HFF-Myc (cell line): ENCODE data around the gene ACOXL.
"Not testable (repeated sequence)": the region's sequence is repeated elsewhere in the genome, so short reads cannot be mapped to it uniquely, and the experiment has no call there.

Experiments
- DNase-seq: peaks from one replicate; pipeline ENCODE4 v3.0.0-alpha.2; 2011; ENCODE audit warnings: low read depth; ENCODE audit errors: extremely low read depth
- H3K4me3 ChIP-seq: replicated peaks from 2 replicates; pipeline ENCODE4 v1.5.1; 2011; ENCODE audit warnings: low read depth, mild to moderate bottlenecking, control low read depth, low read length
- TF ChIP-seq, protein P1 (sequence below): IDR thresholded peaks from 2 replicates; pipeline ENCODE4 v1.5.1; 2012; ENCODE audit warnings: mild to moderate bottlenecking, low read depth, low read length, control low read depth; ENCODE audit errors: missing control alignments

Gene ACOXL

GRCh38 chr2:111044066-111044465, 311.7 kb downstream of the ACOXL start:
- no peak overlapping the region for H3K4me3 ChIP-seq
- DNase-seq: no peak
- TF ChIP-seq, protein P1, sequence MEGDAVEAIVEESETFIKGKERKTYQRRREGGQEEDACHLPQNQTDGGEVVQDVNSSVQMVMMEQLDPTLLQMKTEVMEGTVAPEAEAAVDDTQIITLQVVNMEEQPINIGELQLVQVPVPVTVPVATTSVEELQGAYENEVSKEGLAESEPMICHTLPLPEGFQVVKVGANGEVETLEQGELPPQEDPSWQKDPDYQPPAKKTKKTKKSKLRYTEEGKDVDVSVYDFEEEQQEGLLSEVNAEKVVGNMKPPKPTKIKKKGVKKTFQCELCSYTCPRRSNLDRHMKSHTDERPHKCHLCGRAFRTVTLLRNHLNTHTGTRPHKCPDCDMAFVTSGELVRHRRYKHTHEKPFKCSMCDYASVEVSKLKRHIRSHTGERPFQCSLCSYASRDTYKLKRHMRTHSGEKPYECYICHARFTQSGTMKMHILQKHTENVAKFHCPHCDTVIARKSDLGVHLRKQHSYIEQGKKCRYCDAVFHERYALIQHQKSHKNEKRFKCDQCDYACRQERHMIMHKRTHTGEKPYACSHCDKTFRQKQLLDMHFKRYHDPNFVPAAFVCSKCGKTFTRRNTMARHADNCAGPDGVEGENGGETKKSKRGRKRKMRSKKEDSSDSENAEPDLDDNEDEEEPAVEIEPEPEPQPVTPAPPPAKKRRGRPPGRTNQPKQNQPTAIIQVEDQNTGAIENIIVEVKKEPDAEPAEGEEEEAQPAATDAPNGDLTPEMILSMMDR: no peak

- not testable (repeated sequence) for H3K4me3 ChIP-seq, DNase-seq
Observed at GRCh38 chr2:111045236-111045635, 312.9 kb downstream of the ACOXL start.

GRCh38 chr2:111045771-111046444, 313.5 kb downstream of the ACOXL start:
- no peak overlapping the region for H3K4me3 ChIP-seq
- TF ChIP-seq, protein P1: no peak
- DNase-seq: no peak

- no peak overlapping the region for H3K4me3 ChIP-seq
- no peak for DNase-seq
- TF ChIP-seq, protein P1: no peak
Observed at GRCh38 chr2:111046670-111047069, 314.3 kb downstream of the ACOXL start.

DNA sequence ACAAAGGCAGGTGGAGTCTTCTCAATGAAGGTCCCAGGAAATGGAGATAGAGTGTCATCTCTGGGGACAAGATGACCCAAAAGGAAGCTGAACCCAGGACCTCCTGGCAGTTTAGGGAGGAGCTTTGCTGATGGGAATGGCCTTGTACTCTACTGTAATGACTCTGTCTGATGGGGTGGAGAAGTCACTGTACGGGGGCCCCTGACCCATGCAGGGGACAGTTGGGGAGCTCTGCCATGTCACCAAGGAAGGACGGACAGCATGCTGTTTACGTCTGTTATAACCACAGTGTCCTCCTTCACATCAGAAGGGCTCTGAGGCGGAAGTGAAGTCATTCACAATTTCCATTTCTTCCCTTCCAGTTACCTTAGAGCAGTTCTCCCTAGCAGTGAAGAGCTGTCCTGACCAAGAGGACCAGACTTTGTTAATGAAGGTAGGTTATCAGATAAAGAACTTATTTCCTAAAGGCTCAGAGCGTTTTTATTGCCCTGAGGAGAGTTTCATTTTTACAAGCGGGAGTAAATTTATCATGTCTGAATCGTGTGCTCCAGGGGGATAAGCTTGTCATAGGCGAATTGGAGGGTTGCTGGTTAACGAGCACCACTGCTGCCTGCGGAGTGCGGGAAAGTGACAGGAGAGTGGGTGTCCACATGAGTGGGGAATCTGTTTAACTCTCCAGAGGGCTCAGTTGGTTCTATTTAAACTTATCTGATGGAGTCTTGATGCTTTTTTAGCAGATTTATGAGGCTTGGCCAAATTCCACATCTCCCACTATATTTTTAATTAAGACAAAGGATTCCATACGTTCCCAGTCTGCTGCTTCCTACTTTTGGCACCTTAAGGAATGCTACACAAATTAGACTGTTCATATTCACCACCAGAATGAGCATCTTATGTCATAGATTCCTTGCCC, 316.7 kb downstream of the ACOXL start:
- TF ChIP-seq, protein P1: no peak
- H3K4me3 ChIP-seq: no peak overlapping the region

DNA sequence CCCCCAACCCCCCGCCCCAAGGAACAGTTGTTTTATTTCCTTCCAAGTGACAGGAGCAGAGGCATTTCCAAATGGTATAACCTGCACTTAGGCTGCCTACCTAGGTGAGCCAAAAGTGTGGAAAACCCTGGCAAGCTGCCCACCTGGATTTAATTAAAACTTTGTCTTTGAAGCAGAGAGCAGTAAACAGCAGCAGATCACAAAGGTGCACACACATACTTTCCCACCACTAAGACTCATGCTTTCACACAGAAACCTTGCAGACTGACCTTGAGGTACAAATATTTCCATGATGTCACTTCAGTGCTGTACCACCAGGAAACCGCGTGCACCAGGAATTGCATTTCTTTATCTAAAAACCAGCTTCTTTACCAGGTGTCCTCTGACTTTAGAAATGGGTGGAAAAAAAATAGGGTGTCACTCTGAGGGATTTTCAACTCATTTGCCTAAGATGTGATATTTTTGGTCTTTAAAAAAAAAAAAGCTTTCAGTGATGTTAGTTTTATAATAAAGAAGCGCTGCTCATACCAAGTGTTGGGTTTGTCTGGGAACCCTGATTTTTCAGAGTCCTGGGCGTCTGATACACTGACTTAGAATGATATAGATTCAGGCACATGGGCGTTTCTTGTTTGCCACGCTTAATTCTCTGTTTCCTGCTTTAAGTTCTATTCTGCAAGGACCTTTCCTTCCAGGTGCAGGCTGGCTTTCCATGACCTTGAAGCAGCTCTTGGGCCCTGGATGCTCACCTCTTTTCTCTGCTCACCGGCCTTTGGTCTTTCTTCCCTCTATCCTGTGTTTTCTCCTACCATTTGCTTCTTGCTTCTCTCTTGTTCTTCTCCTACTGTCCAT, 317.6 kb downstream of the ACOXL start:
- TF ChIP-seq, protein P1: no peak
- DNase-seq: no peak
- no peak overlapping the region for H3K4me3 ChIP-seq

More for the DNA sequence above, 316.7 kb downstream of the ACOXL start:
- no peak for DNase-seq
